Fibroblast of peridontal ligament (primary cell): ENCODE data around the gene PANK1.
"Not testable (repeated sequence)": the region's sequence is repeated elsewhere in the genome, so short reads cannot be mapped to it uniquely, and the experiment has no call there.

Experiments used
- DNase-seq: peaks from one replicate; pipeline ENCODE4 v3.0.0-alpha.2; 2010; ENCODE audit errors: extremely low read depth

The PANK1 gene

DNA sequence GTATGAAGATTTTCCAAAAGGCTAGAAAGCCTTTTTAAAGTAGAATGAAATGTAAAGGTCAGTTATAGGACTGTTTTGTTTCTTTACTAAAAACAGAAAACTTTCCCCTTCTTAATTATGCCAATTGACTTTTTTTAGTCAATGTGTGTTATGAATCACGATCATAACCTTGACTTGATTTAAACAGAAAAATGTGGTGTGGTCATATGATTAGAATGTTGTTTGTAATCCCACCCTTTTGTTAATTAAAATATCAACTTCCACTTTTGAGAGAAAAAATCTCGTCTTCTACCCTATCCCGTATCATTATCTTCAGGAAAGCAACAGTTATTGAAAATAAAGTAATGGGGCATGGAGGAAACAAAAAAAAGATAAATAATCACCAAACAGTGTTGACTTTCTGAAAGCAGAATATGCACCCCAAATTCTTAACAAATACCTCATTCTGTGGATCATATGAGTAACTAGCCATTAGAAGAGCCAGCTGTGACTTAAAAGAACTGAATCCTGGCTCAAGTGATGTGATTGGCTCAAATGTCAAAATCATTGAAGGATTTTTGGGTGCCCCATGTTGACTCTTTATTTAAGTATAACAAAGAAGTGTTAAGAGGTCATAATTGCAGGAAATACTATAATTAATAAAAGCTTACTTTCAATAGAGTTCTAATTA, 77.3 kb downstream of the PANK1 start:
- peak; percentile 48 for DNase-seq

DNA sequence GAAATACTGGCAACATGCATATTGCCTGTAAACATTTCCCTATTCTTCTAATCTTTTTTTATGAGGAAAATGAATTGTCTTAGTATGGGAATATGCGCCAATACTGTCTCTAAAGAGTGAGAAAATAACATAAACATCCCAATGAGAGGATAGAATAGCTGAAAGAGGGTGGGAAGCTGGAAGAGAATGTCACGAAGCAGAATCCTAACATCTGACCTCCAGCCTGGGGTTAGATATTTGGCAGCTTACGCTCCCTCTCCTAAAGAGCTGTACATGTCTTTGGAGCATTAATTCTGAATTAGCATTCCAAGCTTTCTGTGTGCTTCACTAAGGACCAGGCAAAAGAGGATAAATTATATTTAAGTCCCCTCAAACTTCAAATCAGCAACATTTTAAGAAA, 78.0 kb downstream of the PANK1 start:
- no peak for DNase-seq

DNA sequence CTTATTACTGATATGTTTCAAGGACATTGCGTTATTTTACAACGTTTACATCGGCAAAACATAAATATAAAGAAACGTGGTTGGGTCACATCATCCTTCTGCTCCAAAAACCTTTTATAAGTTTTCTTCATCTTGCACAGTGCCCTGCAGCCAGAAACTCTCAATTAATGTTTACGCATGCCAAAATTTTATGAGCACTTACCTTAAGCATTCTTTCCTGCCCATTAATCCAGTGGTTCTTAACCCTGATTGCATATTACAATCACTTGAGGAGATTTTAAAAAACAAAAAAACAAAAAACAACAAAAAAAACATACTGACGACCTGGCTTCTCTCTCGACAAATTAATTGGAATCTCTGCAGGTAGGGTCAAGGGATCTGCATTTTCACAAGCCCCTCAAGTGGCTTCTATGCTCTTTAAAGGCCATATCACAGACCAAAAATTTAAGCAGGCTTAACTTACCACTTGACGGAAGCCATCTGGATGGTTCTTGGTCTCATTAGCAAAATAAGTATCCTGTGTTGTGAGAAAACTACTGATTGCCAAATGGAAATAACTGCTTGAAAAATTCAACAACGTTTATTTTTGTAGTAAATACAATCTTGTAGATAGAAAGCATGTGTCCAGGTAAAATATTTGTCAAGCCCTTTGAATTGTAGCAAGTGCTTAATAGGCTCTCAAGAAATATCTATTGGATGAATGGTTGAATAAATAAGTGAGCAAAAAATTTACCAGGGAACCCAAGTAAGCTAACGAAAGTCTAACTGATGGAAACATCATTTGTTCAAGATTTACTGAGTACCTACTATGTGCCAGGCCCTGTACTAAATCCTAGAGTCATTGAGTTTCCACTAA, 78.7 kb downstream of the PANK1 start:
- no peak for DNase-seq

DNA sequence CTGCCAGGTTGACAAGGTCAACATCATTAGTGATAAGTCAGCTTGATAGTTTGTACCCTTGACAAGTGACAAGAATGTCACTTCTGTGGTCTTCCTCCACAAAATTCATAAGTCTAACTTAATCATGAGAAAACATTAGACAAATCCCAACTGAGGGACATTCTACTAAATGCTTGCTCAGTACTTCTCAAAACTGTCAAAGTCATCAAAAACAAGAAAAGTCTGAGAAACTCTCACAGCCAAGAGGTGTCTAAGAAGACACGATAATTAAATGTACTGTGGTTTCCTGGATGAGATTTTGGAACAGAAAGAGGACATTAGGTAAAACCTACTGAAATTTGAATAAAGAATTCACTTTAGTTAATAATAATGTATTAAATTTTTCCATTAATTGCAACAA, 79.9 kb downstream of the PANK1 start:
- no peak for DNase-seq

DNA sequence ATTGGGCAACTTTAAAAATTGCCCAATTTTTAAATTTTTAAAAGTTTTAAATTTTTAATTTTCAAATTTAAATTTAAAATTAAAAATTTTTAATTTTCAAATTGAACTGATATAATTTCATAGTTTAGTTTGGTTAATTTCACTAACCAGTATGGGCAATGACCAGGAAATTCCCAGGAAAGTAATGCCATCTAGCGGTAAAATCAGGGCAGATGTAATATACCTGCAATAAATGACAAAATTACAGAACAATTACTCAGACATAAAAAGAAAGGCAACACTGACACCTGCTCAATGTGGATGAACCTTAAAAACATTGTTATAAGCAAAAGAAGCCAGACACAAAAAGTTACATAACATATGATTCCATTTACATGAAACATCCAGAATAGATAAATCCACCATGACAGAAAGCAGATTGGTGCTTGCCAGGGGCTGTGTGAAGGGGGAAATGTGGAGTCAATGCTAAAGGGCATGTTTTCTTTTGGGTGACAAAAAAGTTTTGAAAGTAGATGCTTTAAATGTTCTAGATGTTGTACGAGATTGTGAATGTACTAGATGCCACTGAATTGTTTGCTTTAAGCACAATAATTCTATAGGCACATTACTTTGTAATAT, 81.1 kb downstream of the PANK1 start:
- peak; percentile 77 for DNase-seq

DNA sequence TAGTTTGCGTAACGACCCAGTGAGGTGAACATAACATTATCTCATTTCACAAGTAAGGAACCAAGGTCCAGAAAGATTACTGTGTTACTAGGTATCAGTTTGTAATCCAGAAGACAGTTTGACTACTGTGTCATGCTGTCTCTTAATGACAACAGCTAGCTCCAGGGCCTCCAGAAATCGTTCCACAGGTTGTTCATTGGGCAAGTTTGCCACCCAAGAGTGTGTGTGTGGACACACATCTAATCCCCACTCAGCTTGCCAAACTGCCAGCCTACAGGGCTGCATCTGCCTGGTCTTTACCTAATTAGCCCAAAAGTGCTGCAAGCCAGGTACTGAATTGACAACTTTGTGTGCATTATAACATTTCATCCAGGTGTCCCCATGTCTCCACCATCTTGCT, 81.7 kb downstream of the PANK1 start:
- DNase-seq: no peak

DNA sequence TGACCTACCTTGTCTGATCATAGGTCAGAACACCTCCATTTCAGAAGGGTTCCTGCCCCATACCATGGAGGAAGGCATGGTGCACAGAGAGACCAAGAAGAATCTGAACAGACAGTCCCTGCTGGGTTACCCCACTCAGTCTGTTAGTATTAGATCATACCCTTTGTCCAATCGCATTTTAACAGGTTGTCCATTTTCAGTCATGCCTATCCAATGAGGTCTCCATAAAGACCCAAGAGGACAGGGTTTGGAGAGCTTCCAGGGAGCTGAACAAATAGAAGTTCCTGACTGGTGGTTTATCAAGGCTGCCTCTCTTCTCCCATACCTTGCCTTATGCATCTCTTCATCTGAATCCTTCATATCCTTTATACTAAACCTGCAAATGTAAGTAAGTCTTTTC, 88.4 kb downstream of the PANK1 start:
- peak; percentile 60 for DNase-seq

DNA sequence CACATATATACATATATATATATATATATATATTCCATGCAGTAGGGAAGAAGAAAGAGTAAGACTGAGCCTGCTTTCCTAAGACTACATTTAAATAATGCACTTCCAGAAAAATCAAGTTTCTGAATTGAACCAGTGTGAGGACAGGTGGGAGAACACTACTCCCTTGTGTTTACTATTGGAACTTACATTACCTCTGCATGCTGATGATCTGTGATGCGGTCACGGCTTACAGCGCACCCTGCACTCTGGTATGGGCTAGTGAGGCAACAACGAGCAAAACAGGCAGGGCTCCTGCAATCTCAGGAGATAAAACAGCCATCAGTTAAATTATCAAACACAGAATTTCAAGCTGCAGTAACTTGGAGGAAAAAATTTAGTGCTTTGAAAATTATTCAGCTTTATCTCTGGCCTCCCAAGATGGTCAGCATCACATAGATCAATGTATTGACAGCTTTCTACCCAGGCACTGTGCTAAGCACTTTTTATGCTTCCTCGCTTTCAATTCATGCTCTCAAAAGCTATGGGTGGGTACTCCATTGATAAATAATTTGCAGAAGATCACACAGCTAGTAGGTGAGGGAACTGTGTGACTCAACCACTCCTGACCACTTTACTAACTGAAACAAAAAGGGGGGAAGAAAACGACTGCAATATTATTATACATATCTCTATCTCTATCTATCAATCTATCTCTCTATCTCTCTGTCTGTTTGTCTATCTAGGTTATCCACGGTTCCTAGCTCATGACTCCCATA, 89.2 kb downstream of the PANK1 start:
- peak; percentile 35 for DNase-seq

DNA sequence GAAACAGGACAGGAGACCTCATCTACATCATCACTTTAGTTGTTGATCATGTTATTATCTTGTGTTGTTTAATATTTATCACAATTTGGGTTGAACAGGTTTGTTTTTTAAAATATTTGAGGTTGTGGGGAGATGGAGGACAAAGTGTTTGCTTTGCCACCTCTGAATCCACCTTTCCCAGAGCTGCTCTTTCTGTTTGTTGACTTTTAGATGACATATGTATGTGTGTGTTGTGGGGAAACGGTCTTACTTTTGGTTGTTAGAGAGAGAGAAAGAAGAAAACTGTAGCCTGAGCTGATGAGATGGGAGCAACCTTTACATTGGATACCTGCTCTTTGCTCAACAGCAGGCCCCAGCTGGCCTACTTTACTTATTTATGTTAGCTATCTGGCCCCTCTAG, 90.6 kb downstream of the PANK1 start:
- DNase-seq: no peak

DNA sequence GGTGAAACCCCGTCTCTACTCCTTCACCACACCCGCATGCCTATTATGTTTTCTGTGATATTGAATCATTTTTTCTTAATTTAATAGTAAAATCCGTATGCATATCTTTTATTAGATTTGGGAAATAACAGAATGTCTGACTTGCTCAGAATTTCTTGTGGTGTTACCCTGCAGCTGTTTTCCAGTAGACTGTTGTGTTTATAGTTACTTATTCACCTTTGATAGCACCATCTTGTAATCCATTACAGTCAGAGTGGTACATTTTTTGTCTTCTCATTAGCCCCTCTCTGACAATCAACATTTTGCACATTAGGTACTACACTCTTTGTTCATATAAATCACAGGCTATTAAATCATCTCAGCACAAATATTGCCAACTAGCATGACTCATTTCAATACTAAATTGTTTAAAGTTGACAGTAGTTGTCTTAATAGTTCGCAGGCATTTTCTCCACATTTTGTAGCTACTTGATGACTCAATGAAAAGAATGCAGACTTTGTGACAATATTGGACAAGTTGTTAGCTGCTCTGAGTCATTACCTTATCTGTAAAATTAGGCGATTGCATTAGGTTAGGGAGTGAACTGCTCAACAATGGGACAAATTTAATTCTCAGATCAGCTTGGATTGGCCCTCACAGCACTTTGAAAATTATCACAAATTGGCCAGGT, 91.8 kb downstream of the PANK1 start:
- peak; percentile 90 for DNase-seq

DNA sequence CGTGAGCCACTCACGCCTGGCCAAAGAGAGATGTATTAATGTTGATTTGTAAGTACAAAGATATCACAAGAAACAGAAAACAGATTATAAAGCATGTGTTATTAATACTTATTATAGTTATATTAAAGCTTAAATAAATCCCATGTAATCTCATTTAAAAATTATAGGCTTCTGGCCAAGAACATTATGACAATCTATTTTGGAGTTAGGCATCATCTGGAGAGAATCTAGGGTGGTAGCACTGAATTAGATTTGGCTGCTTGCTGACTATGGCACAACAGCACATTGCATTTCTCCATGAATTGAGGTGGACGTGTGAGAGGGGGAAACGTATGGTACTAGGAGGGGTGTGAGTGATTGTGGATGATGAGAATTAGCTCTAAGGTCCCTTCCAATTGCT, 92.8 kb downstream of the PANK1 start:
- no peak for DNase-seq

DNA sequence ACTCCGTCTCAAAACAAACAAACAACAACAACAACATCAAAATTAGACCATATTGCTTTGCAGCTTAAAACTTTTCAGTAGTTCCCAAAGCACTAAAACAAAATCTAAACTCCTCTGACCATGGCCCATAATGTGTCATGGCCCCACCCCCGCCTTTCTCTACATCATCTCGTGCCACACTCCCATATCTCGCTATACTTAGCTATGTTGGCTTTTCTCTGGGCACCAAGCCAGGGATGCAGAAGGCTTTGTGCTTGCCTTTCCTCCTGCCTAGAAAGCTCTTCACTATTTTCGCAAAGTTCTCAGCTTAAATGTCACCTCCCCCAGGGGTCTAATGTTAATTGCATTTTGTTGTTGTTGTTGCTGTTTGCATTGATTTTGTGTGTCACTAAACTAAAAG, 94.5 kb downstream of the PANK1 start:
- DNase-seq: no peak

DNA sequence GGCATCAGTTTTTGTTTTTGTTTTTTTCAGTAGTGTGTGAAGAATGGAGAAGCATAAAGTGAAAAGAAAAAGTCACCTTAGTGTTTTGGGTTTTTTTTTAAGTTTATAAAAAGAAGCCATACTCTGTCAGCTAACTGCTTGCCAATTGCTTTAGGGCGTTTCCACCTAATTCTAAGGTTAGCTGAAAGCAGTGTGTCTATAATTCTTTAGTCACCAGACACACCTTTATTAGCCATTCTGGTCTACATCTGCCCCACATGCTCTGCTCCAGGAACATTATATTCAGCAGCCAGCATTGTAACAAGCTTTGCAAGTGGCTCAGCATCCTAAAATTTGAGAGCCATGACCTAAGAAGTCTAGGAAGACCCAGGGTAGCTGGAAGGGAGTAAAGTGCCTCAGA, 95.5 kb downstream of the PANK1 start:
- no peak for DNase-seq

DNA sequence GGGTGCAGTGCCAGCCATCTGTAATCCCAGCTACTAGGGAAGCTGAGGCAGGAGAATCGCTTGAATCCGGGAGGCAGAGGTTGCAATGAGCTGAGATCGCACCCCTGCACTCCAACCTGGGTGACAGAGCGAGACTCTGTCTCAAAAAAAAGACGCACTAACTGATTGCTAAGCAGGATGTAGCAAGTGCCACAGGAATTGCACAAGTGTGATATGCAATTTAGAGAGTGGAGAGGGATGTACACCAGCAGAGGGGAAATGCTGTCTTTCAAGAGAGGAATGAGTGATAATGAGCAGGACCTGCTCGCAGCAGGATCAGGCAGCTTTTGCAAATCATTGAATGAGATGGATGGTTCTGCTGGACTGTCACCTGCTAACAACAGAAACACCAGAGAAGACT, 96.4 kb downstream of the PANK1 start:
- no peak for DNase-seq

DNA sequence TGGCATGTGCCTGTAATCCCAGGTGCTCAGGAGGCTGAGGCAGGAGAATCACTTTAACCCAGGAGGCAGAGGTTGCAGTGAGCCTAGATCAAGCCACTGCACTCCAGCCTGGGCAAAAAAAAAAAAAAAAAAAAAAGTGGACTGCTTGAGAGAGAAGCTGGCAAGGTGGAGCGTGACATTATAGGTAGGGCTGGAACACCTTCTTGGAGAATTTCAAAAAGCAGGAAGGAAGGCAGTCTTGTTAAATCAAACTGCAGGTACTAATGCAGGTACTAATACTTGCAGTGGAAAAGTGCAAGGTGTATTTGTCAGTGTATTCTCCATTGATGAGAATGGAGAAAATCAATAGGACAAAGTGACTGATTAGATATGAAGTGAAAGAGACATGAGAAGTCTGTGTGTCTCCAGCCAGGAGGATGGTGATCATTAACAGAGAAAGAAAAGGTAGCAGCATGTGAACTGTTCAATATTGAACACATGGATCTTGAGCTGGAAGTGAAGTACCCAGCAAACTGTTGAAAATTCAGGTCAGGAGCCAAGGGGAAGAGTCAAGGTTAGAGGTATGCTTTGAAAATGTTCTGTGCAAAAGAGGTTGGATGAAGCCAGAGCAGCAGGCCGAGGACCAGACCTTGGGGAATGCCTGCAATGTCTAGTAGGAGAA, 97.1 kb downstream of the PANK1 start:
- DNase-seq: no peak

DNA sequence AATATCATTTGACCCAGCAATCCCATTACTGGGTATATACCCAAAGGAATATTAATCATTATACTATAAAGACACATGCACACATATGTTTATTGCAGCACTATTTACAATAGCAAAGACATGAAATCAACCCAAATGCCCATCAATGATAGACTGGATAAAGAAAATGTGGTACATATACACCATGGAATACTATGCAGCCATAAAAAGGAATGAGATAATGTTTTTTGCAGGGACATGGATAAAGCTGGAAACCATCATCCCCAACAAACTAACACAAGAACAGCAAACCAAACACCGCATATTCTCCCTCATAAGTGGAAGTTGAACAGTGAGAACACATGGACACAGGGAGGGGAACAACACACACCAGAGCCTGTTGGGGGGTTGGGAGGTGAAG, 98.4 kb downstream of the PANK1 start:
- not testable (repeated sequence) for DNase-seq

DNA sequence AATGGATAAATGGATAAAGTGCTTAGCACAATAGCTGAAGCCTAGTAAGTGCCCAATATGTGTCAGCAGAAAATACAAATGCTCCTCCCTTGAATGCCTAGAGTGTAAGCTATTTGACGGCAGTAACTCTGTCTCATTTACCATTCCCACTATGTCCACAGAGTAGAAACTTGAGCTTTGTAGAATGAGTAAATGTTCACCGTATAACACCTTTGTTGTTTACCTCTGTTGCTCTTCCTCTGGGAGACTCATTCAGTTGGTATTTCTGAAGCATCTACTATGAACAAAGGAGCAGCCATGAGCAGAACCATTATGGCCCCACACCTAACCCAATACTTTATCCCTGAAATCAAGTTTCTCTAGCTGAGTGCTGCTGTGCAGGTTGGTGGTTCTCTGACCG, 101.2 kb downstream of the PANK1 start:
- DNase-seq: no peak

DNA sequence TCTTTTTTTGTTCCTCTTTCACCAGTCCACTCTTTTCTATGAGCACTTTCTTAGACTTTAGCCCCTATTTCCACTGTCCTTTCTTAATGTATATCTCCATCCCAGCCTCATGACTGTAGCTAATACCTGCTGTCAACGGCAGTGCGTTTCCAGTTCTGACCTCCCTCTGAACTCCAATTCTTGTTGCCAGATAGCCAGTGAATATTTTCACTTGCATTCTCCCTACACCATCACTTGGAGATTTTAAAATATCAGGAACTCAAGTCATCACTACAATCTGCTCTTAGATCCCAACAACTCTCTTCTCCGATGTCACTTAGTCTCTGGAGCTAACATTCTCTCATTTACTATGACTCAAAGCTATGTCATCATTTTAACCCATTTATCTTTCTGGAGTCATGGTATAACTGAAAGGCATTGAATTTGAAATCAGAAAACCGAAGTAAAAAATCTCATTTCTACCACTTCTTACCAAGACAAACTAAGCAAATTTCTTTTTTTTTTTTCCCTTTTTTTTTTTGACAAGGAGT, 104.6 kb downstream of the PANK1 start:
- peak; percentile 64 for DNase-seq

DNA sequence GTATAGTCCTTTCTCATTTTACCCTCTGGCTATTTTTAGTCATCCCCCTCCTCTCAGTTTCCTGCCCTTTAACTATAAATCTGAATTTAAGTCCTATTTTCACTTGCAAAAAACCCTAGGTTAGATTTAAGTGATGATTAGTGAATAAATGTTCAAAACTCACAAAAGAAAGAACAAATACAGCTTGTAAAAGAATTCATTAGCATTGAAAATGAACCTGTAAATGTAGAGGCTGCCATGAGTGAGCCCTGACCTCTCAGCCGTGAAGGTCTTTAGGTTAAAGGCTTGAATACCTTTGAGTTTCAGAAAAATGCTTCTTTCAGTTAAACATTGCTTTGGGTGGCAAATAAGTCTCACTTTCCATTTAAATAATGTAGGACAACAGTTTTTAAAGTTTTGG, 107.7 kb downstream of the PANK1 start:
- DNase-seq: no peak

DNA sequence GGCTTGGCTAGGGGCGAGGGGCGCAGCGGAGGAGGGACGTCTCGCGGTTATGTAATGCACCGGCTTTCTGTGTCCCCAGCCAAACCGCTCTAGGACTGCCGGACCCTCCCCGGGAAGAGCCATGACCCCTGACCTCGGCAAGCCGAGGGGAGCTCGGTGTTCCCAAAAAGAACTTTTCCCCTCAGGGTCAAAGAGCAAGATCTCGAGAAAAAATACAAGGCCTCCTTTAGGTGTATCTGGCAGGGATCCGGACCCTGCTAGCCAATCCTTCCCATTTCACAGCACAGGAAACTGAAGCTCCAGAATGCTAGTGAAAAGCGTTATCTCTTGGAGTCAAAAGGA, 109.1 kb downstream of the PANK1 start:
- no peak for DNase-seq
